Measurements from ENCODE around the gene ETV1. TPM values are rescaled to one million over a fixed set of nuclear protein-coding genes. Genes with fewer than 3 reads are reported as not detected.
"Not testable (repeated sequence)": the region's sequence is repeated elsewhere in the genome, so short reads cannot be mapped to it uniquely, and the experiment has no call there.

Gene ETV1
- total RNA-seq, 1 donor: 75.7 TPM

DNA sequence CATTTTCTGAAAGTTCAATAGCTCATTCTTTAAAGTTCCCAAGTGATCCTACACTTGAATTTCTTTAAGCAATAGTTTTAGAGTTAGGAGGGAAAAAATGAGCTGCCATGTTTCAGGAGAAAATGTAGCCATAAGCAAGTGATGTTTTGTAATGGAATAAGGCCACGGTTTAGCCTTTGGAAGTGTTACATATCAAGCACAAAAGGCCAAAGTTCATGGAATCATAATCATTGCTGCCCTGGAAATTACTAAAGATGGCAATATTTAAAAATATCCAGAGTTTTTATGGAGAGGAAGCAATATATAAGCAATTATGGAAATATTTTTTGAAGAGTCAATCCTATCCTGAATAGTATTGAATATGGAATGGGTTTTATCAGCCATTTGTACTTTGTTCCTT, 68.4 kb downstream of the ETV1 start:
- TF ChIP-seq, protein P1, sequence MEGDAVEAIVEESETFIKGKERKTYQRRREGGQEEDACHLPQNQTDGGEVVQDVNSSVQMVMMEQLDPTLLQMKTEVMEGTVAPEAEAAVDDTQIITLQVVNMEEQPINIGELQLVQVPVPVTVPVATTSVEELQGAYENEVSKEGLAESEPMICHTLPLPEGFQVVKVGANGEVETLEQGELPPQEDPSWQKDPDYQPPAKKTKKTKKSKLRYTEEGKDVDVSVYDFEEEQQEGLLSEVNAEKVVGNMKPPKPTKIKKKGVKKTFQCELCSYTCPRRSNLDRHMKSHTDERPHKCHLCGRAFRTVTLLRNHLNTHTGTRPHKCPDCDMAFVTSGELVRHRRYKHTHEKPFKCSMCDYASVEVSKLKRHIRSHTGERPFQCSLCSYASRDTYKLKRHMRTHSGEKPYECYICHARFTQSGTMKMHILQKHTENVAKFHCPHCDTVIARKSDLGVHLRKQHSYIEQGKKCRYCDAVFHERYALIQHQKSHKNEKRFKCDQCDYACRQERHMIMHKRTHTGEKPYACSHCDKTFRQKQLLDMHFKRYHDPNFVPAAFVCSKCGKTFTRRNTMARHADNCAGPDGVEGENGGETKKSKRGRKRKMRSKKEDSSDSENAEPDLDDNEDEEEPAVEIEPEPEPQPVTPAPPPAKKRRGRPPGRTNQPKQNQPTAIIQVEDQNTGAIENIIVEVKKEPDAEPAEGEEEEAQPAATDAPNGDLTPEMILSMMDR (IDR thresholded peaks at IDR 0.05; ENCODE audit: insufficient read depth, low read length): no peak
- no peak overlapping the region for H3K4me3 ChIP-seq (ENCODE audit: low read depth, low read length)
- no peak for DNase-seq (ENCODE audit: low read depth)

DNA sequence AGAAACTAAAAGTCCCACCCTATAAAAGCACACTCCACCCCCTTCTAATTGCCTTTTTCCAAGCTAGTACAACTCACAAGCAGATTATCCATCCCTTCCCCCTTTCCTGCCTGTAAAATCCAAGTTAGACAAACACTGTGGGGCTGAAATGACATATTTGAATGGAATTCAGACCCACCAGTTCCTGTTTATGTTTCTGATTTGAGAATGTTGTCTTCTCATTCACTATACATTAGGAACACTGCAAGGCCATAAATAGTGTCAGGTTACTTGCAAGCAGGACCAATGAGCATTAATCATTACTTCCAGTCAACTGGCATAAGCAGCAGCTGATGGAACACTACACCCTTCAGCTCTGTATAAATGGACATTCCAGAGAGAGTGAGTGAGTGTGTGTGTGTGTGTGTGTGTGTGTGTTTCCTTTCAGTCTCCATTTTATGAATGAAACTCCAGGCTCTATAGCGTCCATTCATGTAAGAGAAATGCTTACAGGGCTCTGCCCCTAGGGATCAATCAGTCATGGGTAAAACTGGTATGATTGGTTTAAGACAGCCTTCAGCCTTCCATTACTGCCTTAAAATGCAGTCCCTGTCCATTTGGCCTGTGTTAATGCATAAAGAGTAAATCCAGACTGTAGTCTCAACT, 69.3 kb downstream of the ETV1 start:
- TF ChIP-seq, protein P1 (IDR thresholded peaks at IDR 0.05; ENCODE audit: insufficient read depth, low read length): no peak
- peak overlapping the region; percentile 18 for H3K4me3 ChIP-seq (ENCODE audit: low read depth, low read length)

DNA sequence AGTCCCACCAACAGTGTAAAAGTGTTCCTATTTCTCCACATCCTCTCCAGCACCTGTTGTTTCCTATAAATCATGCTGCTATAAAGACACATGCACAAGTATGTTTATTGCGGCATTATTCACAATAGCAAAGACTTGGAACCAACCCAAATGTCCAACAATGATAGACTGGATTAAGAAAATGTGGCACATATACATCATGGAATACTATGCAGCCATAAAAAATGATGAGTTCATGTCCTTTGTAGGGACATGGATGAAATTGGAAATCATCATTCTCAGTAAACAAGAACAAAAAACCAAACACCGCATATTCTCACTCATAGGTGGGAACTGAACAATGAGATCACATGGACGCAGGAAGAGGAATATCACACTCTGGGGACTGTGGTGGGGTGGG, 71.1 kb downstream of the ETV1 start:
- not testable (repeated sequence) for H3K4me3 ChIP-seq (ENCODE audit: low read depth, low read length); DNase-seq (ENCODE audit: low read depth)

More for the DNA sequence above, 69.3 kb downstream of the ETV1 start:
- peak; percentile 97 for DNase-seq (ENCODE audit: low read depth)

DNA sequence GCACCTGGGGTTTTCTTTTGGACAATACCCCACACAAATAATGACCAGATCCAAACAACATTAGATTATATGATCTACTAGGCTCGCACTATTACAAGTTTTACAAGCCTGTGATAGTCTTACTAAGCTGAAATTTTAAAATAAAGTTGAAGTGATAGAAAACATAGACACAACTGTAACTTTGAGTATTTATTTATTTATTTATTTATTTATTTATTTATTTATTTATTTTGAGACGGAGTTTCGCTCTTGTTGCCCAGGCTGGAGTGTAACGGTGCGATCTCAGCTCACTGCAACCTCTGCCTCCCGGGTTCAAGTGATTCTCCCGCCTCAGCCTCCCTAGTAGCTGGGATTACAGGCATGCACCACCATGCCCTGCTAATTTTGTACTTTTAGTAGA, 72.4 kb downstream of the ETV1 start:
- DNase-seq (ENCODE audit: low read depth): not testable (repeated sequence)

DNA sequence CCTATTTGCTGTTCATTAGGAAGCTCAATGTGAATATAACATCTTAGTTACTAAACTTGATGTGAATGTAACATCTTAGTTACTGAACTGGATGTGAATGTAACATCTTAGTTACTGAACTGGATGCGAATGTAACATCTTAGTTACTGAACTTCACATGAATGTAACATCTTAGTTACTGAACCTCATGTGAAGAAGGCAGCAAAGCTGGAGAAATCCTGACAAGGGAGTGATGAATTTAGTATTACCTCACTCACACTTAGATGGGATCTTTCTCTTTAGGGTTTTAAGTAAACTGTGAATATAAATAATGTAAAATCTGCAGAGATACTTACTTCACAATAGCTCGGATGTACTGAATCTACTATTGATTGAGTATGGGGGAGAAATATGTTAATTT, 73.6 kb downstream of the ETV1 start:
- no peak for DNase-seq (ENCODE audit: low read depth)
- TF ChIP-seq, protein P1 (IDR thresholded peaks at IDR 0.05; ENCODE audit: insufficient read depth, low read length): no peak
- no peak overlapping the region for H3K4me3 ChIP-seq (ENCODE audit: low read depth, low read length)

More for the DNA sequence above, 72.4 kb downstream of the ETV1 start:
- not testable (repeated sequence) for H3K4me3 ChIP-seq (ENCODE audit: low read depth, low read length)

DNA sequence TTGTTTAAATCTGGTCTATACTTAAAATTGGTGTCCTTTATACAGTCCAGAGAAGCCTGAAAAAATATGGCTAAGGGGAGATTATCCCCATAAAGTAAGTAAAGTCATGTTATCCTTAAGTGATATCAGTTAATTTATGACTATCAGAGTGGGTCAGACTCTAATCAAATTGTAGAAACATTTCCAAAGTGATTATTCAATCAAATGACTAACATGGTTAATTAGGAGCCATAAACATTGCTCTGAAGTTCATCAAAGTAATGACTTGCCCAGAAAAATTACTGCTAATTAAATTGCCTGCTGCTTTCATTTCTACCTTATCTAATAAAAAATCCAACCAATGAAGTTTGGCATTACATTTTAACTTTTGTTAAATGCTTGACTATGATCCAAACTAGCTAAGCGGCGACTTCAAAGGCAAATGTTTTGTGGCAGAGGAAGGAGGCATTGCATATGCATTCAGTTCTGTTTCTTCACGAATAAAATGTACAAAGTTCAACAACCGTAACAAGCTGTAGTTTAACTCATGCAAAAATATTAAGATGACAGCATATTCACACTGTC, 76.7 kb downstream of the ETV1 start:
- TF ChIP-seq, protein P1 (IDR thresholded peaks at IDR 0.05; ENCODE audit: insufficient read depth, low read length): no peak
- no peak overlapping the region for H3K4me3 ChIP-seq (ENCODE audit: low read depth, low read length)
- no peak for DNase-seq (ENCODE audit: low read depth)

DNA sequence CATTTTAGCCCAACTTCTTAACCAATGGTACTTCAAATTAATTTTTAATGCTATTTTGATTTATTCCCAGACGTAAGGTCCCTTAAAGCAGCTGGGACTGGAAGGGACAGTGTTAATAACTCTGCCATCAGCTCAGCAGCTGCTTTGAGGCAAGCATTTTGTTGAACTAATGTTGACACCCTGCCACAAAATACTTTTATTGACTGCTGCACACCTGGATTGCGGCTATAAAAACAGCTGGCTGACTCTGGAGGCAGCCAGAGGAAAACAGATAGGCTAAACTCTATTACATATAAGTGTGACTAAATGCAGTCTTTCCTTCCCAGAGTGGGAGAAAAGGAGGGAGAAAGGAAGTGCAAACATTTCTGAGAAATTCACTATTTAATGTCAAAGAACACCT, 77.6 kb downstream of the ETV1 start:
- no peak for DNase-seq (ENCODE audit: low read depth)
- H3K4me3 ChIP-seq (ENCODE audit: low read depth, low read length): no peak overlapping the region
- TF ChIP-seq, protein P1 (IDR thresholded peaks at IDR 0.05; ENCODE audit: insufficient read depth, low read length): no peak
